ENCODE results near the gene MYO1A.
"Not testable (repeated sequence)": the region's sequence is repeated elsewhere in the genome, so short reads cannot be mapped to it uniquely, and the experiment has no call there.

The MYO1A gene

DNA sequence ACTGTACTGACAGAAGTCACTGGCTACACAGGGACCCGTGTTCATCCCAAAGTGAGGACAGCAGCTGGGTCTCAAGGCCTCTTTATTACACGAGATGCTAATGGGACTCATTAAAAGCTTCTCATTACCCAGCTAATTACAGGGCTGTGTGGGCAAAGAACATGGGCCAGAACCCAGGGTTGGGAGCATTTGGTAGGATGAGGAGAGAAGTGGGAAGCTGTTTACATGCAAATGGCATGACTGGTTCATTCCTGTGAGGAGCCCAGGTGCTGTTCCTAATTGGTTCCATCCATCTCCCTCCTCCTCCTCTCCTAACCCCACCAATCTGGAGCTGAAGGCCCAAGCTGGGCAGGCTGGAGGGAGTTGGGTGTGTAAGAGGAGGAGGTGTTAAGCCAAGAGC is 24.7 kb downstream of the MYO1A start:
- TF ChIP-seq EZH2phosphoT487 (conservative IDR thresholded peaks at IDR 0.05; ENCODE audit: low read length) = no peak
- TF ChIP-seq, protein P1, sequence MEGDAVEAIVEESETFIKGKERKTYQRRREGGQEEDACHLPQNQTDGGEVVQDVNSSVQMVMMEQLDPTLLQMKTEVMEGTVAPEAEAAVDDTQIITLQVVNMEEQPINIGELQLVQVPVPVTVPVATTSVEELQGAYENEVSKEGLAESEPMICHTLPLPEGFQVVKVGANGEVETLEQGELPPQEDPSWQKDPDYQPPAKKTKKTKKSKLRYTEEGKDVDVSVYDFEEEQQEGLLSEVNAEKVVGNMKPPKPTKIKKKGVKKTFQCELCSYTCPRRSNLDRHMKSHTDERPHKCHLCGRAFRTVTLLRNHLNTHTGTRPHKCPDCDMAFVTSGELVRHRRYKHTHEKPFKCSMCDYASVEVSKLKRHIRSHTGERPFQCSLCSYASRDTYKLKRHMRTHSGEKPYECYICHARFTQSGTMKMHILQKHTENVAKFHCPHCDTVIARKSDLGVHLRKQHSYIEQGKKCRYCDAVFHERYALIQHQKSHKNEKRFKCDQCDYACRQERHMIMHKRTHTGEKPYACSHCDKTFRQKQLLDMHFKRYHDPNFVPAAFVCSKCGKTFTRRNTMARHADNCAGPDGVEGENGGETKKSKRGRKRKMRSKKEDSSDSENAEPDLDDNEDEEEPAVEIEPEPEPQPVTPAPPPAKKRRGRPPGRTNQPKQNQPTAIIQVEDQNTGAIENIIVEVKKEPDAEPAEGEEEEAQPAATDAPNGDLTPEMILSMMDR (IDR thresholded peaks at IDR 0.05; ENCODE audit: insufficient read depth, low read length, poor library complexity, severe bottlenecking) = no peak
- no peaks in the 10 kb centered on the region for H4K20me1 ChIP-seq (ENCODE audit: low read depth, low read length)
- H3F3A ChIP-seq (ENCODE audit: insufficient read depth) = no peaks in the 10 kb centered on the region
- H3K4me3 ChIP-seq (ENCODE audit: insufficient read depth, low read length, poor library complexity, severe bottlenecking) = no peak overlapping the region
- H3K27ac ChIP-seq (ENCODE audit: low read depth, low read length) = no peak overlapping the region
- no peak overlapping the region for H2AFZ ChIP-seq (ENCODE audit: low read depth, low read length, severe bottlenecking)
- H3K79me2 ChIP-seq (ENCODE audit: insufficient read depth, low read length) = no peaks in the 10 kb centered on the region
- no peaks in the 10 kb centered on the region for H3K9me2 ChIP-seq (replicated peaks; ENCODE audit: insufficient read depth, low read length)
- H3K4me2 ChIP-seq (ENCODE audit: low read depth, low read length, poor library complexity, severe bottlenecking) = no peak overlapping the region
- no peaks in the 10 kb centered on the region for H3K36me3 ChIP-seq (ENCODE audit: low read length)
- no peak overlapping the region for H3K9ac ChIP-seq (ENCODE audit: low read length)
- H3K27me3 ChIP-seq (ENCODE audit: low read length) = no peaks in the 10 kb centered on the region
- H3K9me3 ChIP-seq (ENCODE audit: insufficient read depth, low read length) = no peaks in the 10 kb centered on the region

DNA sequence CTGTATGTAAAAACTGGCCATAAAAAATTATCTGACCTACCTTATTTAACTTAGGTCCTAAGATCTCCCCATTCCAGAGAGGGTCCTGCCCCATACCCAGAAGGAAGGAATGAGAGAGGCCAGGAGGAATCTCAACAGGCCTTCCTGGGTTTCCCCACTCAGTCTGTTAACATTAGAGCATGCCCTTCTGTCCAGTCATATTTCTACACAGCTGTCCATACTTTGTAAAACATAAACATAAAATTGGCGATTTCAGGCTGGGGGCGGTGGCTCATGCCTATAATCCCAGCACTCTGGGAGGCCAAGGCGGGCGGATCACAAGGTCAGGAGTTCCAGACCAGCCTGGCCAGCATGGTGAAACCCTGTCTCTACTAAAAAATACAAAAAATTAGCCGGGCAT is 27.6 kb downstream of the MYO1A start:
- not testable (repeated sequence) for H3K36me3 ChIP-seq (ENCODE audit: low read length); H3K79me2 ChIP-seq (ENCODE audit: insufficient read depth, low read length); H3K4me3 ChIP-seq (ENCODE audit: insufficient read depth, low read length, poor library complexity, severe bottlenecking); H4K20me1 ChIP-seq (ENCODE audit: low read depth, low read length); H3K9me3 ChIP-seq (ENCODE audit: insufficient read depth, low read length); H2AFZ ChIP-seq (ENCODE audit: low read depth, low read length, severe bottlenecking); H3K9me2 ChIP-seq (replicated peaks; ENCODE audit: insufficient read depth, low read length); H3K4me2 ChIP-seq (ENCODE audit: low read depth, low read length, poor library complexity, severe bottlenecking); H3K27me3 ChIP-seq (ENCODE audit: low read length); H3F3A ChIP-seq (ENCODE audit: insufficient read depth); H3K27ac ChIP-seq (ENCODE audit: low read depth, low read length); H3K9ac ChIP-seq (ENCODE audit: low read length)

- Histone ChIP-seq H3K27ac (ENCODE audit: low read depth, low read length) (no peak overlapping the region), H4K20me1 (ENCODE audit: low read depth, low read length) (no peaks in the 10 kb centered on the region), H3K27me3 (ENCODE audit: low read length) (no peaks in the 10 kb centered on the region), H3K79me2 (ENCODE audit: insufficient read depth, low read length) (no peaks in the 10 kb centered on the region), H3K4me2 (ENCODE audit: low read depth, low read length, poor library complexity, severe bottlenecking) (no peak overlapping the region), H3F3A (ENCODE audit: insufficient read depth) (no peaks in the 10 kb centered on the region), H2AFZ (ENCODE audit: low read depth, low read length, severe bottlenecking) (no peak overlapping the region), H3K9me2 (replicated peaks; ENCODE audit: insufficient read depth, low read length) (no peaks in the 10 kb centered on the region), H3K9me3 (ENCODE audit: insufficient read depth, low read length) (no peaks in the 10 kb centered on the region), H3K9ac (ENCODE audit: low read length) (no peak overlapping the region), H3K4me3 (ENCODE audit: insufficient read depth, low read length, poor library complexity, severe bottlenecking) (no peak overlapping the region), H3K36me3 (ENCODE audit: low read length) (no peaks in the 10 kb centered on the region)
- no peak for TF ChIP-seq EZH2phosphoT487 (conservative IDR thresholded peaks at IDR 0.05; ENCODE audit: low read length)
- TF ChIP-seq, protein P1 (IDR thresholded peaks at IDR 0.05; ENCODE audit: insufficient read depth, low read length, poor library complexity, severe bottlenecking) = no peak
Measured at GRCh38 chr12:57019983-57020719, 29.8 kb downstream of the MYO1A start.

DNA sequence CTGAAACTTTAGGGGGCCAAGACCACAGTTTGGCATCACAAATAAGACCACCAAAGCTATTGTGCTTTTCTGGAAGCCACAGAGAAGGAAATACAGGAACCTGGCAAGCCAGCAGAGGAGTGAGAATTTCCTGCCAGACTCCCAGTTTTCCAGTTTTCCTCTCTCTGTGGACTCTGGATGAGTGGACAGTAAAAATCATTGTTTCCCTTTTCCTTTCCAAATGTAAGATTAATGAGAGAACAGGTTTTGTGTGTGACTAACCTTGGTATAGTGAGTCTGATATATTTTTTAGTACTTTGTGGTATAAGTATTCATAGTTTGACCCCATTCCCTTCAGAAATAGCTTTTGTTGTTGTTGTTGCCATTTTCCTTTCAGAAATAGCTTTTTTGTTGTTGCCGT is 31.0 kb downstream of the MYO1A start:
- H2AFZ ChIP-seq (ENCODE audit: low read depth, low read length, severe bottlenecking) = no peak overlapping the region

DNA sequence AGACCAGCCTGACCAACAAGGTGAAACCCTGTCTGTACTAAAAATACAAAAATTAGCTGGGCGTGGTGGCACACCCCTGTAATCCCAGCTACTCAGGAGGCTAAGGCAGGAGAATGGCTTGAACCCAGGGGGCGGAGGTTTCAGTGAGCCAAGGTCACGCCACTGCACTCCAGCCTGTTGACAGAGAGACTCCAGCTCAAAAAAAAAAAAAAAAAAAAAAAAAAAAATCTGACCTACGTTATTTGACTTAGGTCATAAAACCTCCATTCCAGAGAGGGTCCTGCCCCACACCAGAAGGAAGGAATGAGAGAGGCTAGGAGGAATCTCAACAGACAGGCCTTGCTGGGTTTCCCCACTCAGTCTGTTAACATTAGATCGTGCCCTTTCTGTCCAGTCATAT is 31.6 kb downstream of the MYO1A start:
- not testable (repeated sequence) for H3F3A ChIP-seq (ENCODE audit: insufficient read depth); H3K79me2 ChIP-seq (ENCODE audit: insufficient read depth, low read length); H3K9ac ChIP-seq (ENCODE audit: low read length); H3K9me3 ChIP-seq (ENCODE audit: insufficient read depth, low read length); H3K36me3 ChIP-seq (ENCODE audit: low read length); H3K4me2 ChIP-seq (ENCODE audit: low read depth, low read length, poor library complexity, severe bottlenecking); H3K9me2 ChIP-seq (replicated peaks; ENCODE audit: insufficient read depth, low read length); H4K20me1 ChIP-seq (ENCODE audit: low read depth, low read length); H3K27me3 ChIP-seq (ENCODE audit: low read length); H3K4me3 ChIP-seq (ENCODE audit: insufficient read depth, low read length, poor library complexity, severe bottlenecking); H3K27ac ChIP-seq (ENCODE audit: low read depth, low read length); H2AFZ ChIP-seq (ENCODE audit: low read depth, low read length, severe bottlenecking)

More for the DNA sequence above, 31.0 kb downstream of the MYO1A start:
- no peaks in the 10 kb centered on the region for H3K9me3 ChIP-seq (ENCODE audit: insufficient read depth, low read length)
- no peaks in the 10 kb centered on the region for H3K9me2 ChIP-seq (replicated peaks; ENCODE audit: insufficient read depth, low read length)
- no peak overlapping the region for H3K4me3 ChIP-seq (ENCODE audit: insufficient read depth, low read length, poor library complexity, severe bottlenecking)
- no peaks in the 10 kb centered on the region for H3K27me3 ChIP-seq (ENCODE audit: low read length)
- no peaks in the 10 kb centered on the region for H4K20me1 ChIP-seq (ENCODE audit: low read depth, low read length)
- TF ChIP-seq EZH2phosphoT487 (conservative IDR thresholded peaks at IDR 0.05; ENCODE audit: low read length) = no peak
- TF ChIP-seq, protein P1 (IDR thresholded peaks at IDR 0.05; ENCODE audit: insufficient read depth, low read length, poor library complexity, severe bottlenecking) = no peak
- no peak overlapping the region for H3K9ac ChIP-seq (ENCODE audit: low read length)
- no peaks in the 10 kb centered on the region for H3K36me3 ChIP-seq (ENCODE audit: low read length)
- no peak overlapping the region for H3K27ac ChIP-seq (ENCODE audit: low read depth, low read length)
- H3K79me2 ChIP-seq (ENCODE audit: insufficient read depth, low read length) = no peaks in the 10 kb centered on the region
- H3K4me2 ChIP-seq (ENCODE audit: low read depth, low read length, poor library complexity, severe bottlenecking) = no peak overlapping the region
- no peaks in the 10 kb centered on the region for H3F3A ChIP-seq (ENCODE audit: insufficient read depth)
